Retinal pigment epithelial cell (primary cell): ENCODE measurements around the gene FAM193B.

ENCODE experiments used
- DNase-seq: peaks from one replicate; pipeline ENCODE4 v3.0.0-alpha.2; 2010; ENCODE audit warnings: low read depth
- H3K4me3 ChIP-seq: 2 replicates; pipeline ENCODE4 v1.5.1; 2011; ENCODE audit warnings: mild to moderate bottlenecking, low read length, control low read depth, moderate library complexity
- TF ChIP-seq, protein P1 (sequence below): conservative IDR thresholded peaks from 2 replicates; pipeline ENCODE4 v1.5.1; 2011; ENCODE audit warnings: low read depth, low read length, control low read depth, inconsistent platforms

The FAM193B gene

DNA sequence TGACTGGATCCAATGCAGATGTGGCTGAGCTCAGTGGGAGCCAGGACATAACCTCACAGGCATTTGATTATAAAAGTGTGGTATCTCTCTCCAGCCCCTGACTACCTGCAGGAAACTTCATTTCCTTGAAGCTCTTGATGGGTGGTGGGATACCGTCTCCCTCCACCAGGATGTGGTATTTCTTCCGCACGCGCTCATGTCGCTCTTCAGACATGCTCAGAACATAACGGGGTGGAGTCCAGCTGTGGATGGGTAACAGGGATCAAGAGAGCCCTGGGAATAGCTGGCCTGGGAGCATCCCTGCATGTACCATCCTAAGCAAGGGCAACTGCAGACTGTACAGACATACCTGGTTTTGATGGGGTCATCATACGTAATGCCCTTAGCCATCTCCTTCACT lies 38.8 kb downstream of the FAM193B start:
- H3K4me3 ChIP-seq: peak overlapping the region; percentile 97

DNA sequence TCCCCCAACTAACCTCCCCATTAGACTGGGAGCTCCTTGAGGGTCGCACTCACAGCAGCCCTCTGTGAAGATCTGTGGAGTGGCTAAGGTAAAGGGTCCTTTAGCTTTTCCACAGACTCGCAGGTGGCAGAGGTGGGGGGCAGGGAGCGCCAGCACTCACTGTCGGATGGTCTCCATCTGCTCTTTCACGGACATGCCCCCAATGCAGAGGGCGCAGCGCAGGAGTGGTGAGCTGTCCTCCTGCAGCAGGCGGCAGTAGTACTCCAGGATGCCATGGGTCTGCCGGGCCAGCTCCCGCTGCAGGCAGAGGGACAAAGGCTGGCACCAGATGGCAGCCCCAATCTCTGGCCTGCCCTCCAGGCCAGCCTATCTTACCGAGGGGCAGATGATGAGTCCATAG lies 39.8 kb downstream of the FAM193B start:
- TF ChIP-seq, protein P1, sequence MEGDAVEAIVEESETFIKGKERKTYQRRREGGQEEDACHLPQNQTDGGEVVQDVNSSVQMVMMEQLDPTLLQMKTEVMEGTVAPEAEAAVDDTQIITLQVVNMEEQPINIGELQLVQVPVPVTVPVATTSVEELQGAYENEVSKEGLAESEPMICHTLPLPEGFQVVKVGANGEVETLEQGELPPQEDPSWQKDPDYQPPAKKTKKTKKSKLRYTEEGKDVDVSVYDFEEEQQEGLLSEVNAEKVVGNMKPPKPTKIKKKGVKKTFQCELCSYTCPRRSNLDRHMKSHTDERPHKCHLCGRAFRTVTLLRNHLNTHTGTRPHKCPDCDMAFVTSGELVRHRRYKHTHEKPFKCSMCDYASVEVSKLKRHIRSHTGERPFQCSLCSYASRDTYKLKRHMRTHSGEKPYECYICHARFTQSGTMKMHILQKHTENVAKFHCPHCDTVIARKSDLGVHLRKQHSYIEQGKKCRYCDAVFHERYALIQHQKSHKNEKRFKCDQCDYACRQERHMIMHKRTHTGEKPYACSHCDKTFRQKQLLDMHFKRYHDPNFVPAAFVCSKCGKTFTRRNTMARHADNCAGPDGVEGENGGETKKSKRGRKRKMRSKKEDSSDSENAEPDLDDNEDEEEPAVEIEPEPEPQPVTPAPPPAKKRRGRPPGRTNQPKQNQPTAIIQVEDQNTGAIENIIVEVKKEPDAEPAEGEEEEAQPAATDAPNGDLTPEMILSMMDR: no peak
- H3K4me3 ChIP-seq: no peak overlapping the region
- DNase-seq: no peak

More for the DNA sequence above, 38.8 kb downstream of the FAM193B start:
- TF ChIP-seq, protein P1: no peak
- no peak for DNase-seq

DNA sequence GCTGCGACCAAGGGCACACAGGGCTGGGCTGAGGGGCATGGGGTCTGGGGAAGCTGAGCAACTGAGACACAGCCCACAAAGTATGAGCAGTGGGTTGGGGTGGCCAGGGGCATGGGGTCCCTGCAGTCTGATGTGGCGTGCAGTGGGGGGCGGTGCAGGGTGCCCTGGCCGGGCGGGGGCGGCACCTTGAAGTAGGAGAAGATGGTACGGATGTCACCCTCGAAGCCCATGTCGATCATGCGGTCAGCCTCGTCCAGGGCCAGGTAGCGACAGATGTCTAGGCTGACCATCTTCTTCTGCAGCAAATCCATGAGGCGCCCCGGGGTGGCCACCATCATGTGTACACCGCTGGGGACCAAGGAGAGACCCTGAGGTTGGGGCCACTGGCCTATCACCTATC lies 40.9 kb downstream of the FAM193B start:
- TF ChIP-seq, protein P1: no peak
- no peak overlapping the region for H3K4me3 ChIP-seq
- no peak for DNase-seq

GRCh38 chr5:177512736-177513380 lies 41.5 kb downstream of the FAM193B start:
- H3K4me3 ChIP-seq: no peak overlapping the region
- TF ChIP-seq, protein P1: no peak
- DNase-seq: no peak

DNA sequence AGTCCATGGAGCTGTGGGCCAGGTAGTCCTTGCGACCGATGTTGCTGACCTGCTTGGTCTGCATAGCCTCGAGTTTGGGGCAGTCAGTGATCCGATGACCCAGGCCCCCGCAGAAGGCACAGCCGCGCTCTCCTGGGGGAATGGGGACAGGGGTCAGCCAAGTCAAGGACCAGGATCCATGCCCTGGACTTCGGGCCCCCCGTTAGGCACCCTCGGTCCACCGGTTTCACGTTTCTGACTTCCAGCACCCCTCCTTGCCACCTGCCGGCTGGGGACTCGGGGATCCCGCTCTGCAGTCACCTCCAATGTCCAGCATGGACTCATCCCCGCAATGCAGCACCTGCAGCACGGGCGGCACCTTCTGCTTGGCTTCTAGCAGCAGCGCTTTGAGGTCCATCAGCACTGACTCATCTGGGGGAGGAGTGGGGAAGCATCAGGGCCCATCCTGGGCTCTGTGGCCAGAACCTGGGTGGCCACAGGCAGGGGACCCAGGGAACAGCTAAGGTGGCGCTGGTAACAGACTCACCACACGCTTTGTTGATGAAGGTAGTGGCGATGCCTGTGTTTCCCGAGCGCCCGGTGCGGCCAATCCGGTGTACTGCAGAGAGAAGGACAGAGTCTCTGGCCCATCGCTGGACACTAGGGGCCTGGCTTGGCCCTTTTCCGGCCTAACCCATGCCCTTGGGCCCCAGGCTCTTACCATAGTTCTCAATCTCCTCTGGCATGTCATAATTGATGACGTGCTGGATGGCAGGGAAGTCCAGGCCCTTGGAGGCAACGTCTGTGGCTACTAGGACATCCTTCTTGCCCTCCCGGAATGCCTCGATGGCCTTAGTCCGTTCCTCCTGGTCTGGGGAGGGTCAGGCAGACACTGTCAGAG lies 42.3 kb downstream of the FAM193B start:
- no peak for DNase-seq
- no peak overlapping the region for H3K4me3 ChIP-seq
- TF ChIP-seq, protein P1: no peak

- DNase-seq: no peak
- TF ChIP-seq, protein P1: no peak
- H3K4me3 ChIP-seq: no peak overlapping the region
Measured at GRCh38 chr5:177511181-177511580, 43.2 kb downstream of the FAM193B start.
